ENCODE results near the gene KIAA1755.
A peak's percentile ranks its signal among the peaks of the same experiment; 100 is the strongest.
"Not testable (repeated sequence)": the region's sequence is repeated elsewhere in the genome, so short reads cannot be mapped to it uniquely, and the experiment has no call there.

Gene KIAA1755

GRCh38 chr20:38291966-38292365 is 31.4 kb upstream of the KIAA1755 start:
- DNase-seq: no peak

DNA sequence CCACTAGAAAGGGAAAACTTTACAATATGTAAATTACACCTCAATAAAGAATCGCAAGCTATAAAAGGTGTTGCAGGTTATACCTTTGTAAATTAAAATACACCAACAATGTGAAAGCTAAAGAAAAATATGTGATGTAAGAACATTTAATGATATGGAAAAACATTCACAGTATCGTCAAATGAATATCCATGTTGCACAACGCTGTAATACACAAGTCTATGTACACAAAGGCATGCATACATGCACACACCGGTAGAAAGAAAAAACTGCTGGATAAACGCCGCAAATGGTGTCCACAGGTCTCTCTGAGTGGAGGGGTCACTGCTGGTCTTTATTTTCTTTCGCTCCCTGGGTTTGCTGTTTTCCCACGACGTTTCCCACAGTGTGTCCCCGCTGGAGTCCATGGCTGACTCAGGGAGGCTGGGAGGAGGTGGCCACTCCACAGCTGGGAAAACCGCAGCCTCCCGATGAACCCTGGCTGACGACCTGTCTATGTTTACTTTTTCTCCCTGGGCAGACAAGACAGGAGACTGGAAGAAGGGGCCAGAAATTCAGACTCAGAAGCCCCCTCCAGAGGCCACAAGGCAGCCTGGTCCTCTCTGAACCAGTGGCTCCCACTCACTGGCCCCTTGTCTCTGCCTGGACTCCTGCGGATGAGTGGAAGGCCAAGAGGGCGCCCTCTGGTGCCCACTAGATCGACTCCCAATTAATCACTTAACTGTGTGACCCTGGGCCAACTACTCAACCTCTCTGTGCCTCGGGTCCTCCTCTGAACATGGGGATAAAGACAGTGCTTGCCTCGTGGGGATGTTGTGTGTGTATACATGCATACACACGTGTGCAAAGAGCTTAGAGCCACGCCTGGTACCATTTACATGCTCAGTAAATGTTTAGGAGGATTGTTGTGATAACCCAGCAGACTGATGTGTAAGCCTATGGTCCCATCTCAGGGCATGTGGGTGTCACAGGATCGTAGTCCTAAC is 30.6 kb upstream of the KIAA1755 start:
- DNase-seq: peak in 14 of 51 donors; percentile 7 to 45 (median 25)

GRCh38 chr20:38286586-38287531 is 26.3 kb upstream of the KIAA1755 start:
- peak in 47 of 51 donors; percentile 19 to 93 (median 71) for DNase-seq

GRCh38 chr20:38284893-38285444 is 24.4 kb upstream of the KIAA1755 start:
- no peak for DNase-seq

DNA sequence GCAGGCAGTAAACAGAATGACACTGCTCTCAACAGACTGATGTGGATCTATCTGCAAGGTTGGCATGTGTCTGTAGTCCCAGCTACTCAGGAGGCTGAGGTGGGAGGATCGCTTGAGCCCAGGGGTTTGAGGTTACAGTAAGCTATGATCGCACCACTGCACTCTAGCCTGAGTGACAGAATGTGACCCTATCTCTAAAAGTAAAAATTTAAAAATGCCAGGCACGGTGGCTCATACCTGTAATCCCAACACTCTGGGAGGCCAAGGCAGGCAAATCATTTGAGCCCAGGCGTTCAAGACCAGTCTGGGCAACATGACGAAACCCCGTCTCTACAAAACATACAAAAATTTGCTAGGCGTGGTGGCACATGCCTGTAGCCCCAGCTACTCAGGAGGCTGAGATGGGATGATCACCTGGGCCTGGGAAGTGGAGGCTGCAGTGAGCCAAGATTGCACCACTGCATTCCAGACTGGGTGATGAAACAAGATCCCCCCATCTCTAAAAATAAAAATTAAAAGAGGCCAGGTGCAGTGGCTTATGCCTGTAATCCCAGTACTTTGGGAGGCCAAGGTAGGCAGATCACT is 23.6 kb upstream of the KIAA1755 start:
- DNase-seq: not testable (repeated sequence)

DNA sequence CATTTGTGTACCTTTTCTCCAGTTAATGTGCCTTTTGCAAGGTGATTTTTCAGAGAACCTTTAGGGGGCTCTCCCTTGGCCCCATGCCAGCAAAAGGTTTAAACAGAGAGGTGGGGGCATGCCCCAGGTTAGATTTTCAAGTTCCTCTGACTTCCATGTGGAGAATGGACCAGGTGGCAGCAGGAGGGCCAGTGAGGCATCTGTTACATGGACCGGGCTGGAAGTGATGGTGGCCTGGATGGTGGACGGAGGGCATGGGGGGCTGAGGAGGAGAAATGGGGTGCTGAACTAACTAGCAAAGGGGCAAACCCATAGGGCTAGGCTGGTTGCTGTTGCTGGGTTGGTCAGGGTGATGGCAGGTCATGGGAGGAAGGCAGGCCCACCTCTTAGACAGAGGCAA is 22.7 kb upstream of the KIAA1755 start:
- no peak for DNase-seq

GRCh38 chr20:38281176-38281915 is 20.8 kb upstream of the KIAA1755 start:
- DNase-seq: not testable (repeated sequence)

GRCh38 chr20:38278763-38279162 is 18.2 kb upstream of the KIAA1755 start:
- DNase-seq: no peak

DNA sequence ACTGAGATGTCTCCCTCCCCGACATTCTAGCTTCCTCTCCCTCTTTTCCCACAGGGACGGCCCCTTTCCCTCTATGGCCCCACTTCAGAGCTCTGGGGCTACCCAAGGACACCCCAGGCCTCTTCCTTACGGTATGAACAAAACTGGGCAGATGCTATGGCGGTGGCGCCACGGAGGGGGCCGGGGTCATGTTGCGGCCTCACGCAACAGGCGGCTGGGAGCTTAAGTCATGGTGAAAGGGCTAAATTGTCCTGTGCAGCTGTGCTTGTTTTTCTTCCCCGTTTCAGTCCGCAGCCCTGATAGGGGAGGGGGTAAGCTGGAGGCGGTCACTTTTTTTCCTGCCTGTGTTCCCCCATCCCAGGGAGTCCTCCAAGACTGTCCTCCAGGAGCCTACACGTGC is 17.6 kb upstream of the KIAA1755 start:
- peak in 15 of 51 donors; percentile 10 to 44 (median 19) for DNase-seq

DNA sequence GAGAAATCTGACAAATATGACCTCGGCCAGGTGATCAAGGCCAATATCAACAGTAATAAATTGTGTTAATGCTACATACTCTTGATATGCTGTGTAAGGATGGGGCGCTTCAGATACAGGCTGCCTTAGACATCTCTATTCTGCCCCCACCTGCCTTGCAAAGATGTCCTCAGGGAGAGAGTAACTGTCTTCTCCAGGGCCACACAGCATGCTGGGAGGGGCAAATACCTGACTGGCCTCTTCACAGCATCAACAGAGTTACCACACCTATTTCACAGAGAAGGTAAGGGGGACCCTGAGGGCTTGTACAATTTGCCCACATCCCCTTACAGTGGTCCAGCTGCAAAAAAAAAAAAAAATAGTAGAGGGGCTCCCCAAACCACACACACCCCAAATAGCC is 17.2 kb upstream of the KIAA1755 start:
- DNase-seq: no peak

DNA sequence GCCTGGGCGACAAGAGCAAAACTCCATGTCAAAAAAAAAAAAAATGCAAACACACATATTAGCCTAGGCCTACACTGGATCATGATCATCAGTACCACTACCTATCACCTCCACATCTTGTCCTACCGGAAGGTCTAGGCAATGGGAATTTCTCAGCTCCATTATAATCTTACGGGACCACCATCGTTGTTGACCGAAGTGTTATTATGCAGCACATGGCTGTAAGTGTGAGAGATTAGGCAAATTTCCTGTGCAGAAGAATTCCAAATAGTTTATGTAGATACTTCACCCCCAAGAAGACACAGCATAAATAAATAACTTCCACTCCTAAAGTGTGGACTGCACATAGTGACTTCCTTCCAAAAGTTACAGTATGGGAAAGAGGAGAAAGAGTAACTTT is 16.8 kb upstream of the KIAA1755 start:
- no peak for DNase-seq

GRCh38 chr20:38275815-38276550 is 15.4 kb upstream of the KIAA1755 start:
- DNase-seq: no peak

GRCh38 chr20:38272961-38273360 is 12.4 kb upstream of the KIAA1755 start:
- DNase-seq: no peak

DNA sequence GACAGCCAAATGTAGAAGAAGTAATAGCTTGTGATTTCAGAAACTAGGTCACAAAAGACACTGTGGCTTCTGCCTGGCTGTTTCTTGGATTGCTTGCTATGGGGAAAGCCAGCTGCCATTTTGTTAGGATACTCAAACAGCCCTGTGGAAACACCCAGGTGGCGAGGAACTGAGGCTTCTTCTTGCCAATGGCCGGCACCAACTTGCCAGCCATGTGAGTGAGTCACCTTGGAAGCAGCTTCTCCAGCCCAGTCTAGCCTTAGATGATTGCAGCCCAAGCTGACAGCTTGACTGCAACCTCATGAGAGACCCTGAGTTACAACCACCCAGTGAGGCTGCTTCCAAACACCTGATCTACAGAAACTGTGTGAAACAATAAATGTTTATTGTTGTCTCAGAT is 11.9 kb upstream of the KIAA1755 start:
- DNase-seq: no peak

GRCh38 chr20:38271608-38272120 is 11.1 kb upstream of the KIAA1755 start:
- DNase-seq: no peak

- no peak for DNase-seq
Measured at GRCh38 chr20:38270869-38271605, 10.5 kb upstream of the KIAA1755 start.

DNA sequence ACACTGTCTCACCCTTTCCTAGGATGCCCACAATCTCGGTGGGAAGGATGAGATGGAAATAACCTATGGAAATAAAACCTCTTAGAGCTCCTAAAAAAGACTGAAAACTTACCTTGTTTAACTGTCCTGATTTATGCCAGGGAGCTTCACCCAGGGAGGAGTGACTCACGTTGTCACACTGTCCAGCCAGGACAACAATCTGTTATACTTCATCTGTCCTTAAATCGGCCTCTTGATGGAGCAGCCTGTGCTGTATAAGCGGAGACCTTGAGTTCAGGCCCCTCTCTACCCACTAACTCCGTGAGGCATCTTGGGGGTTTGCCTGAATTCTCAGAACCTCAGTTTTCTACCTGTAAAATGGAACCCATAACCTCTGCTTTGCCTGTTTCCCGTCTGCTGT is 9.2 kb upstream of the KIAA1755 start:
- DNase-seq: no peak

GRCh38 chr20:38269040-38269439 is 8.5 kb upstream of the KIAA1755 start:
- no peak for DNase-seq

Measured in hypothalamus (tissue), 51 donors.